Keratinocyte (primary cell): Measurements from ENCODE around the gene NUP133. TPM values are rescaled to one million over a fixed set of nuclear protein-coding genes. Genes with fewer than 3 reads are reported as not detected.

Source experiments
- DNase-seq: peaks from one replicate; pipeline ENCODE4 v3.0.0-alpha.2; 2011; ENCODE audit warnings: low read depth, missing footprints, low spot score
- FAIRE-seq: peaks from 2 replicates; lab custom pipeline; 2011; peaks lifted over from hg19 to GRCh38; lab: Jason Lieb, UNC
- H2AFZ ChIP-seq: 2 replicates; pipeline ENCODE4 v1.6.0; 2012; ENCODE audit warnings: low read length, control low read depth, inconsistent platforms; ENCODE audit not compliant: control insufficient read depth
- H3K27ac ChIP-seq: 2 replicates; pipeline ENCODE4 v1.5.1; 2011; ENCODE audit warnings: low read length; ENCODE audit not compliant: control insufficient read depth, insufficient read depth
- H3K27me3 ChIP-seq: 3 replicates; pipeline ENCODE4 v1.6.0; 2011; ENCODE audit warnings: low read length; ENCODE audit not compliant: control insufficient read depth, insufficient read depth; ENCODE audit errors: extremely low read depth
- H3K36me3 ChIP-seq, 2 experiments: 2 replicates in 1 of 2; 3 replicates in 1 of 2; pipeline ENCODE4 v1.5.1; 2011; ENCODE audit warnings: low read length in 2 of 2, mild to moderate bottlenecking in 1 of 2; ENCODE audit not compliant: control insufficient read depth in 2 of 2, insufficient read depth in 2 of 2; ENCODE audit errors: extremely low read depth in 1 of 2
- H3K4me1 ChIP-seq: 3 replicates; pipeline ENCODE4 v1.5.1; 2011; ENCODE audit warnings: low read length; ENCODE audit not compliant: control insufficient read depth, insufficient read depth; ENCODE audit errors: extremely low read depth
- H3K4me2 ChIP-seq: 3 replicates; pipeline ENCODE4 v1.6.0; 2011; ENCODE audit warnings: low read depth, low read length; ENCODE audit not compliant: control insufficient read depth, insufficient read depth; ENCODE audit errors: extremely low read depth
- H3K4me3 ChIP-seq, 3 experiments: fragments of 200-600 bp in 1 of 3; sonication (generic) in 1 of 3; 2 replicates in 2 of 3; 3 replicates in 1 of 3; pipeline ENCODE4 v1.5.1; 2011 to 2016; ENCODE audit warnings: low read length in 3 of 3, mild to moderate bottlenecking in 3 of 3, control low read depth in 2 of 3, inconsistent platforms in 1 of 3, low read depth in 1 of 3, mixed read lengths in 1 of 3, mixed run types in 1 of 3, moderate library complexity in 1 of 3; ENCODE audit not compliant: control insufficient read depth in 2 of 3, insufficient read depth in 2 of 3; ENCODE audit errors: extremely low read depth in 1 of 3
- H3K79me2 ChIP-seq: 2 replicates; pipeline ENCODE4 v1.6.0; 2012; ENCODE audit warnings: low read length; ENCODE audit not compliant: control insufficient read depth, insufficient read depth
- H3K9ac ChIP-seq: 3 replicates; pipeline ENCODE4 v1.6.0; 2011; ENCODE audit warnings: low read length; ENCODE audit not compliant: control insufficient read depth, insufficient read depth; ENCODE audit errors: extremely low read depth
- H3K9me1 ChIP-seq: 3 replicates; pipeline ENCODE4 v1.6.0; 2011; ENCODE audit warnings: low read length; ENCODE audit not compliant: control insufficient read depth, insufficient read depth; ENCODE audit errors: extremely low read depth
- H3K9me3 ChIP-seq: 2 replicates; pipeline ENCODE4 v1.5.1; 2012; ENCODE audit warnings: low read depth, low read length; ENCODE audit not compliant: control insufficient read depth
- H4K20me1 ChIP-seq: 3 replicates; pipeline ENCODE4 v1.6.0; 2011; ENCODE audit warnings: low read length; ENCODE audit not compliant: control insufficient read depth, insufficient read depth; ENCODE audit errors: extremely low read depth
- CTCF ChIP-seq, 3 experiments: IDR thresholded peaks in 1 of 3; conservative IDR thresholded peaks in 1 of 3; optimal IDR thresholded peaks in 1 of 3; 2 replicates in 2 of 3; 3 replicates in 1 of 3; pipeline versions ENCODE3 to v1.5.1; 2011; ENCODE audit warnings: low read length in 3 of 3, mild to moderate bottlenecking in 3 of 3, moderate library complexity in 2 of 3, control low read depth in 1 of 3, inconsistent platforms in 1 of 3; ENCODE audit not compliant: insufficient read depth in 2 of 3; ENCODE audit errors: extremely low read depth in 1 of 3
- EZH2 ChIP-seq: IDR thresholded peaks from one replicate; pipeline ENCODE4 v1.6.1; 2012; ENCODE audit warnings: inconsistent platforms, mild to moderate bottlenecking, low read length, moderate library complexity
- dilution Hi-C: fragments of 300-500 bp; cut with MboI; formaldehyde crosslinking; loops from one replicate; pipeline ENCODE4 v1.7.0; 2020; ENCODE audit warnings: low sequenced_read_pairs; ENCODE audit not compliant: extremely low pct_ligation_motif_present
- polyA plus RNA-seq, 5 experiments: library from polyadenylated mRNA; depleted of rRNA in 3 of 5; stranded (reverse) in 3 of 5; stranded (forward) in 1 of 5; unstranded in 1 of 5; fragments of >200 nt; gene quantifications; 1 replicate in 1 of 5; 2 replicates in 3 of 5; 3 replicates in 1 of 5; pipeline versions ENCODE4 v1.2.1 to v1.2.3, GENCODE V29; 2011 to 2012; ENCODE audit warnings: missing spikeins in 2 of 5, low read depth in 1 of 5, low replicate concordance in 1 of 5

NUP133 gene
- polyA plus RNA-seq, 1 donor (not counting 4 experiments of a cell fraction or from before 2014, with no cell fraction given) = 25.2 TPM

GRCh38 chr1:229412056-229412455 is 96.1 kb downstream of the NUP133 start:
- Histone ChIP-seq H2AFZ (no peak overlapping the region), H3K27me3 (peaks cover 17% of the 10 kb centered on the region), H3K9ac (no peak overlapping the region), H3K9me3 (no peaks in the 10 kb centered on the region), H3K4me3 (no peak overlapping the region), H3K79me2 (no peaks in the 10 kb centered on the region), H3K4me1 (peaks cover 23% of the 10 kb centered on the region), H4K20me1 (no peaks in the 10 kb centered on the region), H3K4me2 (no peak overlapping the region), H3K9me1 (no peaks in the 10 kb centered on the region), H3K27ac (no peak overlapping the region), H3K36me3 (no peaks in the 10 kb centered on the region)
- FAIRE-seq (no peak), DNase-seq (no peak)
- dilution Hi-C loops = no loop called here
- TF ChIP-seq CTCF (optimal IDR thresholded peaks at IDR 0.05 in 1 of 3, IDR thresholded peaks at IDR 0.05 in 1 of 3, conservative IDR thresholded peaks at IDR 0.05 in 1 of 3; ENCODE audit: extremely low read depth in 1 of 3, insufficient read depth in 2 of 3, low read length in 3 of 3) (no peak), EZH2 (no peak)

- FAIRE-seq (no peak), DNase-seq (no peak)
- H2AFZ ChIP-seq = no peak overlapping the region
- no peaks in the 10 kb centered on the region for H3K79me2 ChIP-seq
- no peak overlapping the region for H3K27ac ChIP-seq
- H4K20me1 ChIP-seq = no peaks in the 10 kb centered on the region
- peaks cover 22% of the 10 kb centered on the region for H3K27me3 ChIP-seq
- dilution Hi-C loops = no loop called here
- TF ChIP-seq EZH2 (no peak), CTCF (optimal IDR thresholded peaks at IDR 0.05 in 1 of 3, IDR thresholded peaks at IDR 0.05 in 1 of 3, conservative IDR thresholded peaks at IDR 0.05 in 1 of 3; ENCODE audit: extremely low read depth in 1 of 3, insufficient read depth in 2 of 3, low read length in 3 of 3) (no peak)
- H3K9ac ChIP-seq = no peak overlapping the region
- peaks cover 23% of the 10 kb centered on the region for H3K4me1 ChIP-seq
- no peak overlapping the region for H3K4me2 ChIP-seq
- H3K36me3 ChIP-seq = no peaks in the 10 kb centered on the region
- H3K9me1 ChIP-seq = no peaks in the 10 kb centered on the region
- H3K4me3 ChIP-seq = no peak overlapping the region
- H3K9me3 ChIP-seq = no peaks in the 10 kb centered on the region
Observed at GRCh38 chr1:229411434-229412055, 96.6 kb downstream of the NUP133 start.
